HL-60 (cell line): ENCODE measurements around the gene LRP1B.

ENCODE experiments used
- DNase-seq, 2 experiments: peaks; one replicate each; pipeline ENCODE4 v3.0.0-alpha.2; 2010 to 2020; ENCODE audit warnings: low read depth in 1 of 2, low spot score in 1 of 2
- H3K27ac ChIP-seq: fragments of 250-450 bp; sonication (Bioruptor Pico); replicated peaks from 2 replicates; pipeline ENCODE4 v1.5.1; 2020; ENCODE audit warnings: mild to moderate bottlenecking, moderate library complexity
- H3K27me3 ChIP-seq: fragments of 250-450 bp; sonication (Bioruptor Pico); 2 replicates; pipeline ENCODE4 v1.5.1; 2021; ENCODE audit warnings: mild to moderate bottlenecking, moderate library complexity; ENCODE audit not compliant: insufficient read depth, poor library complexity, severe bottlenecking
- H3K4me3 ChIP-seq: replicated peaks from 2 replicates; pipeline ENCODE4 v1.5.1; 2011; ENCODE audit warnings: mild to moderate bottlenecking, control low read depth, low read length; ENCODE audit not compliant: insufficient read depth
- GABPA ChIP-seq: IDR thresholded peaks from 2 replicates; pipeline ENCODE4 v1.6.1; 2012; ENCODE audit warnings: low read depth
- POLR2AphosphoS5 ChIP-seq: IDR thresholded peaks from 2 replicates; pipeline ENCODE4 v1.6.1; 2012; ENCODE audit warnings: low read depth
- SPI1 ChIP-seq: IDR thresholded peaks from 2 replicates; pipeline ENCODE4 v1.6.1; 2012; ENCODE audit warnings: low read depth, mild to moderate bottlenecking, borderline replicate concordance
- TF ChIP-seq, protein P1 (sequence below): IDR thresholded peaks from 2 replicates; pipeline ENCODE4 v1.6.1; 2012; ENCODE audit warnings: low read depth; ENCODE audit not compliant: insufficient replicate concordance
- TF ChIP-seq, protein P2 (sequence below): IDR thresholded peaks from one replicate; pipeline ENCODE4 v1.5.1; 2011; ENCODE audit warnings: low read length, control low read depth, inconsistent platforms; ENCODE audit not compliant: insufficient read depth

Gene LRP1B

DNA sequence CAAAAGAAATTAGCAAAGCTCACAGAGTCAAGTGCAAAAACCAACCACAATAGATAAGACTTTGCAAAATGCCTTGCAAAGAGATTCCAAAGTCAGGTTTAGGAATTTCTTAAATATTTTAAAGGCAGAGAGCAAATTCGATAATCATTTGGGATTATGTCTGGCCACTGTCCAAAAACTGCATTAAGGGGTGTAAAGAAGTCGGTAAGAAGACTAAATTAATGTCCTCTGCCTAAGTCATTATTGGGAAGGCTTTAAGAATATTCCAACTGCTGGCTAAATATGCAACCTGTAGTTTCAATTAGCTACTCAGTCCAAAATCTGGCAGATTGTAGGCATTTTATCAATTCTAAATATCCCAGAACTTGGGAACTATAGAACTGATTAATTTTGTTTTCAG, 13.7 kb upstream of the LRP1B start:
- no peak overlapping the region for H3K4me3 ChIP-seq
- TF ChIP-seq, protein P1, sequence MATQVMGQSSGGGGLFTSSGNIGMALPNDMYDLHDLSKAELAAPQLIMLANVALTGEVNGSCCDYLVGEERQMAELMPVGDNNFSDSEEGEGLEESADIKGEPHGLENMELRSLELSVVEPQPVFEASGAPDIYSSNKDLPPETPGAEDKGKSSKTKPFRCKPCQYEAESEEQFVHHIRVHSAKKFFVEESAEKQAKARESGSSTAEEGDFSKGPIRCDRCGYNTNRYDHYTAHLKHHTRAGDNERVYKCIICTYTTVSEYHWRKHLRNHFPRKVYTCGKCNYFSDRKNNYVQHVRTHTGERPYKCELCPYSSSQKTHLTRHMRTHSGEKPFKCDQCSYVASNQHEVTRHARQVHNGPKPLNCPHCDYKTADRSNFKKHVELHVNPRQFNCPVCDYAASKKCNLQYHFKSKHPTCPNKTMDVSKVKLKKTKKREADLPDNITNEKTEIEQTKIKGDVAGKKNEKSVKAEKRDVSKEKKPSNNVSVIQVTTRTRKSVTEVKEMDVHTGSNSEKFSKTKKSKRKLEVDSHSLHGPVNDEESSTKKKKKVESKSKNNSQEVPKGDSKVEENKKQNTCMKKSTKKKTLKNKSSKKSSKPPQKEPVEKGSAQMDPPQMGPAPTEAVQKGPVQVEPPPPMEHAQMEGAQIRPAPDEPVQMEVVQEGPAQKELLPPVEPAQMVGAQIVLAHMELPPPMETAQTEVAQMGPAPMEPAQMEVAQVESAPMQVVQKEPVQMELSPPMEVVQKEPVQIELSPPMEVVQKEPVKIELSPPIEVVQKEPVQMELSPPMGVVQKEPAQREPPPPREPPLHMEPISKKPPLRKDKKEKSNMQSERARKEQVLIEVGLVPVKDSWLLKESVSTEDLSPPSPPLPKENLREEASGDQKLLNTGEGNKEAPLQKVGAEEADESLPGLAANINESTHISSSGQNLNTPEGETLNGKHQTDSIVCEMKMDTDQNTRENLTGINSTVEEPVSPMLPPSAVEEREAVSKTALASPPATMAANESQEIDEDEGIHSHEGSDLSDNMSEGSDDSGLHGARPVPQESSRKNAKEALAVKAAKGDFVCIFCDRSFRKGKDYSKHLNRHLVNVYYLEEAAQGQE: no peak
- TF ChIP-seq, protein P2, sequence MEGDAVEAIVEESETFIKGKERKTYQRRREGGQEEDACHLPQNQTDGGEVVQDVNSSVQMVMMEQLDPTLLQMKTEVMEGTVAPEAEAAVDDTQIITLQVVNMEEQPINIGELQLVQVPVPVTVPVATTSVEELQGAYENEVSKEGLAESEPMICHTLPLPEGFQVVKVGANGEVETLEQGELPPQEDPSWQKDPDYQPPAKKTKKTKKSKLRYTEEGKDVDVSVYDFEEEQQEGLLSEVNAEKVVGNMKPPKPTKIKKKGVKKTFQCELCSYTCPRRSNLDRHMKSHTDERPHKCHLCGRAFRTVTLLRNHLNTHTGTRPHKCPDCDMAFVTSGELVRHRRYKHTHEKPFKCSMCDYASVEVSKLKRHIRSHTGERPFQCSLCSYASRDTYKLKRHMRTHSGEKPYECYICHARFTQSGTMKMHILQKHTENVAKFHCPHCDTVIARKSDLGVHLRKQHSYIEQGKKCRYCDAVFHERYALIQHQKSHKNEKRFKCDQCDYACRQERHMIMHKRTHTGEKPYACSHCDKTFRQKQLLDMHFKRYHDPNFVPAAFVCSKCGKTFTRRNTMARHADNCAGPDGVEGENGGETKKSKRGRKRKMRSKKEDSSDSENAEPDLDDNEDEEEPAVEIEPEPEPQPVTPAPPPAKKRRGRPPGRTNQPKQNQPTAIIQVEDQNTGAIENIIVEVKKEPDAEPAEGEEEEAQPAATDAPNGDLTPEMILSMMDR: no peak
- TF ChIP-seq SPI1 (no peak), GABPA (no peak), POLR2AphosphoS5 (no peak)
- H3K27ac ChIP-seq: no peak overlapping the region
- no peak for DNase-seq
- H3K27me3 ChIP-seq: no peaks in the 10 kb centered on the region

DNA sequence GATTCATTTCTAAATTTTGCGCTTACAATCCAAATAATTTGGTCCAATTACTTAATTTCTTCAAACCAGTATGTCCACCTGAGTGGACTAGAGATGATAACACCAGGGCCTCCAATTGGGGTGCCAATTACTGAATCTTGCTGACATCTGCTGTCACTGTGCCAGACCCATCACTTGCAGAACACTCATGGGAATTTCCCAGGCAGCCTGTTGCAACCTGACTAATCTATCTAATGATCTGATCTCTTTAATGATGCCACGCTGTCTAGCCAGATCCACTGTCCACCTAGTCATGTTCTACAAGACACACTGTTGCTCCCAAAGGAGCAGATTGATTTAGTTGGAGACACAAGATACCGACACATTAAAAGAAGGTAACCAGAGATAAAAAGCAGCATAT, 11.8 kb upstream of the LRP1B start:
- Histone ChIP-seq H3K27me3 (no peaks in the 10 kb centered on the region), H3K4me3 (no peak overlapping the region), H3K27ac (no peak overlapping the region)
- no peak for TF ChIP-seq POLR2AphosphoS5
- TF ChIP-seq GABPA: no peak
- TF ChIP-seq SPI1: no peak
- TF ChIP-seq, protein P1: no peak
- TF ChIP-seq, protein P2: no peak
- DNase-seq: no peak

DNA sequence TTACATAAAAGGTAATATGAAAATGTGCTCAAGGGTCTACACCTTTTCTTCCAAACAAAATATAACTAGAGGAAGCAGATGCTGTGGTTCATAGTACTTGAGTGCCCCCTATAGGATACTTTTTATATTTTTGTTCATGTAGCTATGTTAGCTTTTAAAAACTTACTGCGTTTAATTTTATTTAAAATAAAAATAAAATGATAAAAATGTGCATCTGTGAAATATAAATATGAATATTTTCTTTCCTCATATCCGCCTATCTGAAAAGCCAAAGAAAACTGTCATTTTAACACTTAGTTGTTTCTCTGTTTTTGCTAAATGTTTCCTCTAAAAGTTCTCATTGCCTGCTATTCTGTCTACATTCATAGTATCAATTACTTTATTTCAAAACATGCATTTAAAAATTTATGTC, 9.6 kb upstream of the LRP1B start:
- no peak overlapping the region for H3K27ac ChIP-seq
- no peak for DNase-seq

DNA sequence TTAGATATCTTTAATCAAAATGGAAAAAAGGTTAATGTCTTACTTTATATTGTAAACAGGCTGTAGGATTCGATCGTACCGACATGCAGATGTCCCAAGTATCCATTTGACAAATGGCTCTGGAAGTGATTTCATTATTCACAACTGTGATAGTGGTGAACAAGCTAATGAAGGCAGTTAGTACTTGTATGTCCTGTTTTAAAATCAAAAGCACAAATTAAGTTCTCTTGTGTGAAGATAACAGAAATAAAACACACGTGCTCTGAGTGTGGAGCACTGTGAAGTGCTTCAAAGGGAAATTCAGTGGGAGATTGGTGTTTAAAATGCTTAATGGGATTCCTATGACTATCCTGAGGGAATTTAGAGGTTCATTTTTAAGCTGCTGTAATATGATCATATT, 8.6 kb upstream of the LRP1B start:
- Histone ChIP-seq H3K27ac (no peak overlapping the region), H3K4me3 (no peak overlapping the region), H3K27me3 (peaks cover 3% of the 10 kb centered on the region)
- no peak for TF ChIP-seq POLR2AphosphoS5
- TF ChIP-seq, protein P2: no peak
- no peak for TF ChIP-seq GABPA
- TF ChIP-seq, protein P1: no peak
- TF ChIP-seq SPI1: no peak
- no peak for DNase-seq

More for the DNA sequence above, 9.6 kb upstream of the LRP1B start:
- Histone ChIP-seq H3K27me3 (peaks cover 3% of the 10 kb centered on the region), H3K4me3 (no peak overlapping the region)
- TF ChIP-seq, protein P2: no peak
- no peak for TF ChIP-seq GABPA
